HepG2 (cell line): Measurements from ENCODE around the gene DICER1. TPM values are rescaled to one million over a fixed set of nuclear protein-coding genes. Genes with fewer than 3 reads are reported as not detected.

Source experiments
- ATAC-seq: fragments of 200-7000 bp; cut with Tn5 transposase; 3 replicates; pipeline ENCODE4 v1.9.1; 2020; ENCODE audit warnings: mild to moderate bottlenecking, moderate library complexity
- BruUV-seq: library from RNA; stranded (reverse); fragments of 400-500 nt; replicated peaks from 2 replicates; lab custom pipeline; 2021; lab: Mats Ljungman, UMichigan
- CTCF ChIA-PET: fragments of 300-600 bp; formaldehyde crosslinking; extraction: SDS; loops from one replicate; lab custom pipeline; 2021; ENCODE audit warnings: low total read pairs, inconsistent platforms, low intra/inter-chr PET ratio; lab: Yijun Ruan, JAX
- POLR2A ChIA-PET: fragments of 350-600 bp; sonication (Branson Sonifier 250); formaldehyde crosslinking; loops from one replicate; lab custom pipeline; 2020; ENCODE audit warnings: antibody characterized with exemption, inconsistent platforms; lab: Yijun Ruan, JAX
- DNase-seq: peaks from one replicate; pipeline ENCODE4 v3.0.0-alpha.2; 2015; ENCODE audit warnings: low spot score
- FAIRE-seq: peaks from 3 replicates; lab custom pipeline; 2011; peaks lifted over from hg19 to GRCh38; lab: Jason Lieb, UNC
- H2AFZ ChIP-seq: one replicate; pipeline ENCODE4 v1.6.1; 2011; ENCODE audit warnings: low read length, inconsistent platforms
- H3K27ac ChIP-seq: fragments of 300-600 bp; 3 replicates; pipeline ENCODE4 v1.8.0; 2011; ENCODE audit warnings: mixed run types, mild to moderate bottlenecking, mixed read lengths, low read length, inconsistent platforms; ENCODE audit not compliant: insufficient read depth; ENCODE audit errors: extremely low read length
- H3K27me3 ChIP-seq, 2 experiments: fragments of 200-600 bp in 1 of 2; 2 replicates in 1 of 2; 3 replicates in 1 of 2; pipeline versions ENCODE4 v1.6.0 to v1.8.0; 2011; ENCODE audit warnings: low read length in 2 of 2, mild to moderate bottlenecking in 2 of 2, moderate library complexity in 2 of 2, inconsistent platforms in 1 of 2; ENCODE audit not compliant: insufficient read depth in 2 of 2, control insufficient read depth in 1 of 2
- H3K36me3 ChIP-seq, 2 experiments: fragments of 200-600 bp in 1 of 2; replicated peaks in 1 of 2; 2 replicates in 1 of 2; 3 replicates in 1 of 2; pipeline versions ENCODE4 v1.5.1 to v1.8.0; 2011; ENCODE audit warnings: low read length in 2 of 2, inconsistent platforms in 1 of 2; ENCODE audit not compliant: insufficient read depth in 2 of 2, control insufficient read depth in 1 of 2
- H3K4me1 ChIP-seq: 2 replicates; pipeline ENCODE4 v1.5.1; 2012; ENCODE audit warnings: low read length, inconsistent platforms; ENCODE audit not compliant: insufficient read depth
- H3K4me2 ChIP-seq: 2 replicates; pipeline ENCODE4 v1.6.0; 2011; ENCODE audit warnings: low read depth, low read length, inconsistent platforms
- H3K4me3 ChIP-seq, 3 experiments: fragments of 200-600 bp in 1 of 3; sonication (generic), shearing (Covaris generic) in 1 of 3; replicated peaks in 1 of 3; 2 replicates each; pipeline ENCODE4 v1.5.1; 2011 to 2016; ENCODE audit warnings: low read length in 3 of 3, inconsistent platforms in 2 of 3, low read depth in 2 of 3, mild to moderate bottlenecking in 2 of 3, control low read depth in 1 of 3, mixed read lengths in 1 of 3; ENCODE audit not compliant: insufficient read depth in 1 of 3
- H3K79me2 ChIP-seq: one replicate; pipeline ENCODE4 v1.6.1; 2011; ENCODE audit warnings: low read length, inconsistent platforms; ENCODE audit not compliant: insufficient read depth
- H3K9ac ChIP-seq: 2 replicates; pipeline ENCODE4 v1.6.0; 2011; ENCODE audit warnings: mild to moderate bottlenecking, low read depth, low read length, inconsistent platforms; ENCODE audit not compliant: insufficient read depth
- H3K9me3 ChIP-seq: 2 replicates; pipeline ENCODE4 v1.5.1; 2012; ENCODE audit warnings: mild to moderate bottlenecking, low read length
- H4K20me1 ChIP-seq: 2 replicates; pipeline ENCODE4 v1.6.0; 2011; ENCODE audit warnings: inconsistent platforms, mild to moderate bottlenecking, low read length, moderate library complexity; ENCODE audit not compliant: insufficient read depth
- NFYC ChIP-seq: IDR thresholded peaks from 2 replicates; pipeline ENCODE4 v1.6.1; 2016; ENCODE audit warnings: missing genetic modification reagents, missing compliant biosample characterization
- RFXAP ChIP-seq: sonication (generic); formaldehyde crosslinking; IDR thresholded peaks from 2 replicates; pipeline ENCODE4 v1.4.0; 2020; ENCODE audit warnings: missing genetic modification reagents, borderline replicate concordance
- ZBTB33 ChIP-seq: sonication (generic); formaldehyde crosslinking; IDR thresholded peaks from 2 replicates; pipeline ENCODE4 v1.4.0; 2020; ENCODE audit warnings: missing genetic modification reagents
- ZC3H4 ChIP-seq: sonication (generic); formaldehyde crosslinking; IDR thresholded peaks from 2 replicates; pipeline ENCODE4 v1.4.0; 2020; ENCODE audit warnings: missing genetic modification reagents, borderline replicate concordance
- ZNF160 ChIP-seq: sonication (generic); formaldehyde crosslinking; IDR thresholded peaks from 2 replicates; pipeline ENCODE4 v1.8.0; 2022; ENCODE audit warnings: mild to moderate bottlenecking, inconsistent platforms, missing genetic modification reagents
- ZNF564 ChIP-seq: sonication (generic); formaldehyde crosslinking; IDR thresholded peaks from 2 replicates; pipeline ENCODE4 v1.8.1; 2023; ENCODE audit warnings: mild to moderate bottlenecking, missing genetic modification reagents
- ZNF788 ChIP-seq: sonication (generic); formaldehyde crosslinking; IDR thresholded peaks from 2 replicates; pipeline ENCODE4 v1.5.0; 2020; ENCODE audit warnings: mild to moderate bottlenecking, missing genetic modification reagents, borderline replicate concordance
- ZNF83 ChIP-seq: sonication (generic); formaldehyde crosslinking; IDR thresholded peaks from 2 replicates; pipeline ENCODE4 v1.4.0; 2020; ENCODE audit warnings: missing genetic modification reagents, mild to moderate bottlenecking, borderline replicate concordance
- ZSCAN5A ChIP-seq: sonication (generic); formaldehyde crosslinking; IDR thresholded peaks from 2 replicates; pipeline ENCODE4 v1.8.0; 2022; ENCODE audit warnings: mild to moderate bottlenecking, missing genetic modification reagents, borderline replicate concordance
- WGBS: methylation state at CpG from one replicate; pipeline ENCODE4 v1.1.6; 2017; ENCODE audit warnings: low lambda C conversion rate; 5-methylcytosine and 5-hydroxymethylcytosine counted together
- in situ Hi-C: cut with HindIII; loops from 2 replicates; pipeline ENCODE4 v1.10.0; 2017; ENCODE audit warnings: low pct_unique_long_range_greater_than_20kb; ENCODE audit not compliant: extremely low pct_ligation_motif_present
- intact Hi-C: fragments of 100-400 bp; cut with micrococcal nuclease; formaldehyde crosslinking; loops from one replicate; pipeline ENCODE4 v1.10.0; 2022; ENCODE audit not compliant: unreplicated experiment
- polyA plus RNA-seq, 8 experiments: library from polyadenylated mRNA; depleted of rRNA in 3 of 8; stranded (reverse) in 7 of 8; unstranded in 1 of 8; fragments of >200 nt; fragmentation: Illumina TruSeq in 4 of 8; extraction: Trizol in 4 of 8; gene quantifications; 2 replicates each; pipeline versions ENCODE4 v1.2.1 to v1.2.3, GENCODE V29; 2011 to 2016; ENCODE audit warnings: low read depth in 4 of 8, missing spikeins in 1 of 8, mixed read lengths in 1 of 8; ENCODE audit not compliant: insufficient read depth in 1 of 8
- total RNA-seq, 5 experiments: library from RNA; depleted of rRNA; stranded (reverse); fragments of >200 nt; fragmentation: Illumina TruSeq; extraction: Trizol; gene quantifications; 2 replicates each; pipeline ENCODE4 v1.2.3, GENCODE V29; 2016; ENCODE audit warnings: low read depth in 1 of 5
- TF ChIP-seq, protein P1 (sequence below): sonication (generic); formaldehyde crosslinking; IDR thresholded peaks from 2 replicates; pipeline ENCODE4 v1.9.0; 2021; ENCODE audit warnings: missing genetic modification reagents, borderline replicate concordance
- TF ChIP-seq, protein P2 (sequence below): sonication (generic); formaldehyde crosslinking; IDR thresholded peaks from 2 replicates; pipeline ENCODE4 v1.5.0; 2020; ENCODE audit warnings: missing genetic modification reagents

Gene DICER1
- total and polyA plus RNA-seq, 2 of the 13 experiments (the other 11 are each of a cell fraction or from before 2014, with no cell fraction given), result 31.8 to 61.9 TPM

GRCh38 chr14:95046711-95047681 lies 110.3 kb downstream of the DICER1 start (continued):
- TF ChIP-seq ZSCAN5A (no peak), ZNF788 (CRISPR knock-in tag) (no peak), ZNF83 (no peak), NFYC (no peak), ZNF160 (no peak), RFXAP (CRISPR knock-in tag) (no peak)
- TF ChIP-seq, protein P1, sequence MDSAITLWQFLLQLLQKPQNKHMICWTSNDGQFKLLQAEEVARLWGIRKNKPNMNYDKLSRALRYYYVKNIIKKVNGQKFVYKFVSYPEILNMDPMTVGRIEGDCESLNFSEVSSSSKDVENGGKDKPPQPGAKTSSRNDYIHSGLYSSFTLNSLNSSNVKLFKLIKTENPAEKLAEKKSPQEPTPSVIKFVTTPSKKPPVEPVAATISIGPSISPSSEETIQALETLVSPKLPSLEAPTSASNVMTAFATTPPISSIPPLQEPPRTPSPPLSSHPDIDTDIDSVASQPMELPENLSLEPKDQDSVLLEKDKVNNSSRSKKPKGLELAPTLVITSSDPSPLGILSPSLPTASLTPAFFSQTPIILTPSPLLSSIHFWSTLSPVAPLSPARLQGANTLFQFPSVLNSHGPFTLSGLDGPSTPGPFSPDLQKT (CRISPR knock-in tag), result no peak

DNA sequence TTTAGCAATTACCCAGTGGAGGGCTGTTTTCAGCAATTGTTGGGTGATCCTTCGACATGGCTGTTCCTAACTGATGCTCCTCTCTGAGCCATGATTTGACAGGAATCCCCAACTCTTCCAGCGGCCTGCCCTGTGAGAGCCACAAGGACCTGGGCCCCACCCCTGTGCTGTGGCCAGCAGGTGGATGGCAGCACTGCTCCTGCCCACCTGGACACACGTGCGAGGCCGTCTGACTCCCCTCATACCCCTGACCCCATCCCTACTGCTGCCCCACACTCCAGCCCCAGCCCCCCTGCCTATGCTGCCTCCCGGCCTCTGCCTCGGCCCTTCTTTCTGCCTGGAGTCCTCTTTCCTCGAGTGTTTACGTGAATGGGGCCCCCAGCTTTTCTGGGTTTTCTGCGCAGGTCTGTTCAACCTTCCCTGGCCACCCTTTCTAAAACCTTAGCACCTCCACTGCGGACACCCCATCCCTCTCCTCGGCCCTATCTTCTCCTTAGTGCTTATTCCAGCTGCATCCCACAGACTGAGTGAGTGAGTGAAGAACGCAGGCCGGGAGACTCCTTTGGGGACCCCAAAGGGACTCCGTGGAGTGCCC lies 111.4 kb downstream of the DICER1 start:
- ATAC-seq (no peak), FAIRE-seq (no peak)
- no peak overlapping the region for H3K27ac ChIP-seq
- BruUV-seq, result no TSS peak
- POLR2A ChIA-PET, result no interaction called here
- H3K4me3 ChIP-seq, result no peak overlapping the region
- WGBS, result 14% methylated on average over 12 of the region's 15 CpGs
- H2AFZ ChIP-seq, result no peak overlapping the region
- peaks cover 14 to 76% of the 10 kb centered on the region in 2 experiments for H3K27me3 ChIP-seq
- TF ChIP-seq ZBTB33 (CRISPR knock-in tag), result no peak
- no peak for TF ChIP-seq ZC3H4 (CRISPR knock-in tag)
- TF ChIP-seq, protein P2, sequence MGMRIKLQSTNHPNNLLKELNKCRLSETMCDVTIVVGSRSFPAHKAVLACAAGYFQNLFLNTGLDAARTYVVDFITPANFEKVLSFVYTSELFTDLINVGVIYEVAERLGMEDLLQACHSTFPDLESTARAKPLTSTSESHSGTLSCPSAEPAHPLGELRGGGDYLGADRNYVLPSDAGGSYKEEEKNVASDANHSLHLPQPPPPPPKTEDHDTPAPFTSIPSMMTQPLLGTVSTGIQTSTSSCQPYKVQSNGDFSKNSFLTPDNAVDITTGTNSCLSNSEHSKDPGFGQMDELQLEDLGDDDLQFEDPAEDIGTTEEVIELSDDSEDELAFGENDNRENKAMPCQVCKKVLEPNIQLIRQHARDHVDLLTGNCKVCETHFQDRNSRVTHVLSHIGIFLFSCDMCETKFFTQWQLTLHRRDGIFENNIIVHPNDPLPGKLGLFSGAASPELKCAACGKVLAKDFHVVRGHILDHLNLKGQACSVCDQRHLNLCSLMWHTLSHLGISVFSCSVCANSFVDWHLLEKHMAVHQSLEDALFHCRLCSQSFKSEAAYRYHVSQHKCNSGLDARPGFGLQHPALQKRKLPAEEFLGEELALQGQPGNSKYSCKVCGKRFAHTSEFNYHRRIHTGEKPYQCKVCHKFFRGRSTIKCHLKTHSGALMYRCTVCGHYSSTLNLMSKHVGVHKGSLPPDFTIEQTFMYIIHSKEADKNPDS, result no peak
- no peak for TF ChIP-seq ZNF564 (CRISPR knock-in tag)
- TF ChIP-seq, all 625 proteins: peak for 0
- H3K36me3 ChIP-seq, result no peaks in the 10 kb centered on the region
- H3K4me1 ChIP-seq, result no peaks in the 10 kb centered on the region
- H3K9ac ChIP-seq, result no peak overlapping the region
- no peak overlapping the region for H3K4me2 ChIP-seq
- CTCF ChIA-PET, result no interaction called here
- in situ Hi-C loops, result no loop called here
- intact Hi-C loops, result no loop called here
- no peaks in the 10 kb centered on the region for H4K20me1 ChIP-seq
- H3K9me3 ChIP-seq, result no peaks in the 10 kb centered on the region
- no peaks in the 10 kb centered on the region for H3K79me2 ChIP-seq
- no peak for DNase-seq
